NCI-H774 (cell line): ENCODE results near the gene ERC1.
"Not testable (repeated sequence)": the region's sequence is repeated elsewhere in the genome, so short reads cannot be mapped to it uniquely, and the experiment has no call there.

Experiments
- DNase-seq: peaks from one replicate; lab custom pipeline; 2025; lab: John Stamatoyannopoulos, UW

ERC1 gene

DNA sequence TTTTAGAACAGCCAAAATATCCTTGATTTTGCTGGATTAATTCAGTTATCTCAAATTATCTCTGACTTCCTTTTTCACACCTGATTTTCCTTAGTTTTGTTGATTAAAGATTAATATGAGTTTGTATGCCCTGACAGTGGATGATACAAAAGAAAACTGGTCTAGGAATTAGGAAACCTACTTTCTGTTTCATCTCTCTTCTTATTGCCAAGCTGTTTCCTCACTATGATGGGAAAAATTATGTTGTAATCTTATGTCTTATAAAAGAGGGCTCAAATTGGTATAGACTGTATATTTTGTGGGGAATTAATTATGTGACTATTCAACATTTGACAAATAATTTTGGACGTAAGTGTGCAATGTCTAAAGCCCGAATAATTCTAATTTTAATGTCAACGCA is 331.8 kb downstream of the ERC1 start:
- DNase-seq, result no peak

GRCh38 chr12:1324099-1324498 is 333.1 kb downstream of the ERC1 start:
- DNase-seq, result no peak

GRCh38 chr12:1324910-1325309 is 333.9 kb downstream of the ERC1 start:
- no peak for DNase-seq

DNA sequence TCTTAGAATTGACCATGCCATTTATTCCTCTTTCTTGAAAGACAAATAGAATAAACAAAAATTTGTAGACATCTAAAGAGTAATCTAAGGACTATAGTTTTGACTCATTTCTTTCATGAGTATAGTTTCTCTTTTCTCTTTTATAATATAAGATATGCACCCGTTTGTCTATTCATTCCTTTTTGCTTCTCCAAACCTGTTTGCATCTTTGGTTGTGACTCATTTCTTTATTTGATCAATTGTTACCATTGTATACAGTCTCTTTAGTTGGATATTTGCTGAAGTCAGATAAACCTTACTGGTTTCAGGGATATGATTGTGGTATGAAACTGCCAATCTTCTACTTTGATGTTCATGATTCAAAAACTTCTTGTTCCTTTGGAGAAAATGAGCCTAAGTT is 334.6 kb downstream of the ERC1 start:
- DNase-seq, result no peak

- DNase-seq, result no peak
Measured at GRCh38 chr12:1326258-1326657, 335.2 kb downstream of the ERC1 start.

GRCh38 chr12:1328391-1328790 is 337.4 kb downstream of the ERC1 start:
- no peak for DNase-seq

DNA sequence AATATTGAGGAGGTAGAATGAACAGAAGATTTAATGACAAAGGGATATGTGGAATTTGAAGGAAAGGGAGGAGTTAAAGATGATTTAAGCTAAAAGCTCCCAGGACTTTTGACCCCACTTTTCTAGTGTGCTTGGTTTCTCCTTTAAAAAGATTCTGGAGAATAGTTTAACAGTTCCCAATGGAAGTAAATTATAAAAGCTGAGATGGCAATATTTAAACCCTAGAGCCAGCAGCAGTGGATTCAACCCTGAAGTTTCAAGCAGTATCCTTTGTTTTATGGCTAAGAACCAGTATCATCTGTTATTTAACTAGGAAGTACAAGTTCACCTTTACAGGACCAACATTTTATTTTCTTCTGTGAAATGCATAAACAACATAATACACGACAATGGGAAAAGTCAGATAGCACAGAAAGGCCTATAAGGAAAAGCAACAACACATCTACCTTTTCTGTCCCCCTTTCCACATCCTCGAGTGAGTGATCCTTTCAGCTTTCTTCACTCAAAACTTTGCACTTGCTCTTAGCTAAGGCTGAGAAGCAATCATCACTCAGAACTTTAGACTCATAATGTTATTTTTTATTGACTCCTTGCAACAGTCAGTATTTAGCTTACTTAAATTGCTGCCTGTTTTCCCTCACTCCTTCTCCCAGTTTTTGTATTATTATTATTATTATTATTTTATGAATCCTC is 338.9 kb downstream of the ERC1 start:
- no peak for DNase-seq

GRCh38 chr12:1330477-1330827 is 339.4 kb downstream of the ERC1 start:
- no peak for DNase-seq

DNA sequence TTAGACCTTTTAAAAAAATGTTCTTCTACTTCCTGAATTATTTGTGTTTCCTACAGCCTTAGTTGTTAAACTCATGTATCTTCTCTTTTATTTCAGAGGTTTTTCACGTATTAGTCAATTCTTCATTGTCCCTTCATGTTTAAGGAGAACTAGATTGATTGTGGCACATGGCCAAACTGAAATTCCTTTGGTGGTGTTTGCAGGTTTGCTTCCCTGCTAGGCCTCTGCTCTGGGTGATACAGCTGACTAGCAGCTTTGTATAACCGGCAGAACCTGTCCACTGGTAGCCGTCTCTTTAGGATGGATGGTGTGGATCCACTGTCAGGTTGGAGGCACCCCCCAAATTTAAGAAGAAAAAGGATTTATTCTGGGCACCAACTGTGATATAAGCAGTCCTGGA is 341.3 kb downstream of the ERC1 start:
- no peak for DNase-seq

DNA sequence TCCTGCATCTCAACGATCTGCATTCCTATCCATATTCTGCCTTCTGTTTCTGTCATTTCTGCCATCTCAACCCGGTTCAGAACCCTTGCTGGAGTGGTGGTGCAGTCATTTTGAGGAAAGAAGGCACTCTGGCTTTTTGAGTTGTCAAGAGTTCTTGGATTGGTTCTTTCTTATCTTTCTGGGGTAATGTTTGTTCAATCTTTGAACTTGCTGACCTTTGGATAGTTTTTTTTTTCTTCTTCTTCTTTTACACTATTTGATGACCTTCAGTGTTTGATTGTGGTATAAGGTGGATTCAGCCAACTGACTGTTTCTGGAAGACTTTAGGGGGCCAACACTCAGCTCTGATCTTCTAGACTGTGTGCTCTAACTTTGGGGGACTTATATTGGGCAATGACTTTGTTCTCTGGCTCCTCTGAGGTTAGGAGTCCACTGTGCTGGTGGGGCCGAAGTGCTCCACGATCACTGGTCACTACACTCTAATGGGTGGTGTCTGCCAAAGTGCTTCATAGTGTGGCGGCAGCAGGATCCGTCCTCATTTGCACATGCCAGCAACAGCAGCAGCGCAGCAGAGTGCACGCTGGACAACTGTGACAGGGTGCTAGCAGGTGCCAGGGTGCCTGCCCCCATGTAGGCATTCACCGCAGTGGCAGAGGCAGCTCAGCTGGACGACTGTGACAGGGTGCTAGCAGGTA is 347.6 kb downstream of the ERC1 start:
- no peak for DNase-seq

DNA sequence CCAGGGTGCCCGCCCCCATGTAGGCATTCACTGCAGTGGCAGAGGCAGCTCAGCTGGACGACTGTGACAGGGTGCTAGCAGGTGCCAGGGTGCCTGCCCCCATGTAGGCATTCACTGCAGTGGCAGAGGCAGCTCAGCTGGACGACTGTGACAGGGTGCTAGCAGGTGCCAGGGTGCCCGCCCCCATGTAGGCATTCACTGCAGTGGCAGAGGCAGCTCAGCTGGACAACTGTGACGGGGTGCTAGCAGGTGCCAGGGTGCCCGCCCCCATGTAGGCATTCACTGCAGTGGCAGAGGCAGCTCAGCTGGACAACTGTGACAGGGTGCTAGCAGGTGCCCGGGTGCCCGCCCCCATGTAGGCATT is 348.1 kb downstream of the ERC1 start:
- not testable (repeated sequence) for DNase-seq

- DNase-seq, result no peak
Measured at GRCh38 chr12:1339618-1340319, 348.7 kb downstream of the ERC1 start.

DNA sequence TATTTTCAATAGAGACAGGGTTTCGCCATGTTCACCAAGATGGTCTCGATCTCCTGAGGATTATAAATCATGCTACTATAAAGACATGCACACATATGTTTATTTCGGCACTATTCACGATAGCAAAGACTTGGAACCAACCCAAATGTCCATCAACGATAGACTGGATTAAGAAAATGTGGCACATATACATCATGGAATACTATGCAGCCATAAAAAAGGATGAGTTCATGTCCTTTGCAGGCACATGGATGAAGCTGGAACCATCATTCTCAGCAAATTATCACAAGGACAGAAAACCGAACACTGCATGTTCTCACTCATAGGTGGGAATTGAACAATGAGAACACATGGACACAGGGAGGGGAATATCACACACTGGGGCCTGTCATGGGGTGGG is 350.2 kb downstream of the ERC1 start:
- not testable (repeated sequence) for DNase-seq

- no peak for DNase-seq
Measured at GRCh38 chr12:1343422-1343821, 352.4 kb downstream of the ERC1 start.

GRCh38 chr12:1344245-1344644 is 353.2 kb downstream of the ERC1 start:
- no peak for DNase-seq

DNA sequence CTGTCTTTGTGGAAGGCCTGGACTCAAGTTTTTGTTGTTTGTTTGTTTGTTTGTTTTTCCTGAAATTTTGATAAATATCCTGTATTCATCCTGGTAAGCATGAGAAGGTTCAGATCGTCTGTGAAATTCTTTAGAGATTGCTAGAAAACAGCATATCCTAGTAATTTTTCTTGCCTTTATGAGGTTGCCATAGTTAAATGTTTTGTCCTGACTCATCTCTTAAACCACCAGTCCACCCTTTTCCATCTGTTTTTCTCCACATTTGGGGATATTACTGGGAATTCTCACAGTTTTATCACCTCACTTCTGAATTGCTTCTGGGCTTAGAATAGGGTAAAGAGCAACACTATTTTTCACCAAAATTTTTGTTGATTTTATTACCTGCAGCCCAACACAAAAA is 355.1 kb downstream of the ERC1 start:
- no peak for DNase-seq

DNA sequence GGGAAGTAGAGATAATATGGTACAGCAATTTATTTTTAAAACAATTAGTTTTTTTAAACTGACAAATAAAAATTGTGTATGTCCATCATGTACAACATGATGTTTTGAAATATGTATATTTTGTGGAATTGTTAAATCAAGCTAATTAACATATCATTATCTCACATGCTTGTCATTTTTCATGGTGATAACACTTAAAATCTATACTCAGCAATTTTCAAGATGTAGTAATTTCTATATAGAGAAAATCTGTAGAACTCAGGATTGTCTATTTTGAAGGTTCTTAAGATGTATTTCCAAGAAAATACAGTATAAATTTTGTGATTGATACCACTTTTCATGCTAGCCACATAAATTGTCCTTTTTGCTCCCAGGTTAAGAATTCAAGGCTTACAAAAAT is 356.3 kb downstream of the ERC1 start:
- no peak for DNase-seq

DNA sequence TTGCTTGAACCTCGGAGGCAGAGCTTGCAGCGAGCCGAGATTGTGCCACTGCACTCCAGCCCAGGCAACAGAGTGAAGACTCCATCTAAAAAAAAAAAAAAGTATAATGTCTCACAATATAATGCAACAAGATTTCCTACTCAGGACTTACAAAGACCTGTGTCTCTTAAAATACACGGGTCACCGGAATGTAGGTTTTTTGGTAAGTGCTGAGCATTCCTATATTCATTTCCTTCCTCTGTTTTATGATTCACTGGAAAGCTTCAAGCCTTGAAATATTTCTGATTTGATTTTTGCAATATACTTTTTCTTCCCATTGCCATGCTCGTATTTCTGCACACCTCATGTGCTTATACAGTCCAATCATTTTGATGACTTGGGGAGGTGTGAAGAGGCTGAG is 357.6 kb downstream of the ERC1 start:
- DNase-seq, result no peak

DNA sequence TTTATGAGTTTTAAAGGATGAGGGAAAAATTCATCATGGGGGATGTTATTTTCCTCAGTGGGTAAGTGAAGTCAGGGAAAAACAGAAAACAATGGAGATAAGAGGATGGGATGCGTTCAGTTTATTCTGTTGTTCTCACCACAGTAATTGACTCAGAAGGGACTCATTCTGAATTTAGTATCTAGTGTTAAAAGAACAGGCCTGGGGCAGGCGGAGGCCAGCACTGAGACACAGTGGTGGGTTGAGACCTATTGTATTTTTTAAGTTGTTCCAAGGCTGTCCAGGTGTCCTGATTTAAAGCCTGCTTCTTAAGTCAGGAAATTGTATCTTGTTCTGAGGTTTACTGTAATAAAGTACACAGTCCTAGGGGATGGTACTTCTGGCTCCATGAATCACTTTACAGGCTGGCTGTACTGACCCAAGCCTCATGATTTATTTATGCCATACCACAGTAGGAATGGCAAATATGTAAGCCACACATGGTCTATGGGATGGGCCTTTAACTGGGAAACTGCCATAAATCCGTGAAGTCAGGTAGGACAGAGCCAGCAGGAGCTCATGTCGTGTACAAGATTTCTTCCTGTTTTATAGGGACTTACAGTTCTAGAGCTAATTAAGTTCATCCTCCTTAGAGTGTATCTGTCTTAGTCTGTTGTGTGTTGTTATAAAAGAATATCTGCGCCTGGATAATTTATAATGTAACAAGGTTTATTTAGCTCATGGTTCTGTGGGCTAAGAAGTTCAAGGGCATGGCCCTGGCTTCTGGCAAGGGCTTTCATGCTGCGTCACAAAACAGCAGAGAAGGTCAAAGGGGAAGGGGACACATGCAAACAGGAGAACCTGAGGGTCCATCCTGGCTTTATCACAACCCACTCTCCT is 359.3 kb downstream of the ERC1 start:
- DNase-seq, result no peak

DNA sequence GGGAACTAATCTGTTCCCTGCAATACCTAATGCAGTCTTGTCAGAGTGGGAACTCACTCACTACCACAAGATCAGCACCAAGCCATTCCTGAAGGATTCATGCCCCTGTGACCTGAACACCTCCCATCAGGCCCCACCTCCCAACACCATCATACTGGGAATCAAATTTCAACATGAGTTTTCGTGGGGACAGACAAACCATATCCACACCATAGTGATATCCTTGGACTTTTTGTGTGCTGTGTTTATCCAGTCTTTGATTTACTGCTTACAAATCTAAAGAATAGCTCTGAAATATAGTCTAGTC is 359.9 kb downstream of the ERC1 start:
- DNase-seq, result no peak

- DNase-seq, result no peak
Measured at GRCh38 chr12:1351926-1352325, 360.9 kb downstream of the ERC1 start.

DNA sequence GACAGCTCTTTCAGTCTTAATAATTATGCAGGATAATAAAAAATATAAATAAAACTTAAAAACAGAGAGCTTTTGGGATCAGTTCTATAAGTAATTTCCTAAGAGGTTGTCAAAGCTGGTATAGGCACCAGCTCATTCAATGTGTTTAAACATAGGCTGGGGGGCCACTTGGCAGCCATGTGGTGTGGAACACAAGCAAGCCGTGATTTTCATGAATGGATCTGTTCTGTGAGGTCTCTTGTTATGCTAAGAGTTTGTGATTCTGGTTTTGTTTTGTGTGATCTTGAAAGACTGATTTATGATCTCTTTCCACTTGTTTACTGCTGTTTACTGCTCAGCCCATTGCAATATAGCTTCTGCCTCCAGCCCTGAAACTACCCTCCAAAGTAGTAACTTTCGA is 362.4 kb downstream of the ERC1 start:
- DNase-seq, result no peak

GRCh38 chr12:1355396-1355795 is 364.4 kb downstream of the ERC1 start:
- DNase-seq, result no peak
